HL-60 (cell line): ENCODE results near the gene RPL19.

ENCODE experiments used
- CTCF ChIP-seq: IDR thresholded peaks from one replicate; pipeline ENCODE4 v1.5.1; 2011; ENCODE audit warnings: low read length, control low read depth, inconsistent platforms; ENCODE audit not compliant: insufficient read depth
- POLR2AphosphoS5 ChIP-seq: IDR thresholded peaks from 2 replicates; pipeline ENCODE4 v1.6.1; 2012; ENCODE audit warnings: low read depth

- TF ChIP-seq CTCF (no peak), POLR2AphosphoS5 (no peak)
These were observed 5.0 kb upstream of the RPL19 start for GRCh38 chr17:39194985-39195524.
